NCI-H1105 (cell line): ENCODE results near the gene SPRY4.
"Not testable (repeated sequence)": the region's sequence is repeated elsewhere in the genome, so short reads cannot be mapped to it uniquely, and the experiment has no call there.

ENCODE experiments used
- DNase-seq: peaks from one replicate; lab custom pipeline; 2025; lab: John Stamatoyannopoulos, UW

SPRY4 gene, protein sequence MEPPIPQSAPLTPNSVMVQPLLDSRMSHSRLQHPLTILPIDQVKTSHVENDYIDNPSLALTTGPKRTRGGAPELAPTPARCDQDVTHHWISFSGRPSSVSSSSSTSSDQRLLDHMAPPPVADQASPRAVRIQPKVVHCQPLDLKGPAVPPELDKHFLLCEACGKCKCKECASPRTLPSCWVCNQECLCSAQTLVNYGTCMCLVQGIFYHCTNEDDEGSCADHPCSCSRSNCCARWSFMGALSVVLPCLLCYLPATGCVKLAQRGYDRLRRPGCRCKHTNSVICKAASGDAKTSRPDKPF

DNA sequence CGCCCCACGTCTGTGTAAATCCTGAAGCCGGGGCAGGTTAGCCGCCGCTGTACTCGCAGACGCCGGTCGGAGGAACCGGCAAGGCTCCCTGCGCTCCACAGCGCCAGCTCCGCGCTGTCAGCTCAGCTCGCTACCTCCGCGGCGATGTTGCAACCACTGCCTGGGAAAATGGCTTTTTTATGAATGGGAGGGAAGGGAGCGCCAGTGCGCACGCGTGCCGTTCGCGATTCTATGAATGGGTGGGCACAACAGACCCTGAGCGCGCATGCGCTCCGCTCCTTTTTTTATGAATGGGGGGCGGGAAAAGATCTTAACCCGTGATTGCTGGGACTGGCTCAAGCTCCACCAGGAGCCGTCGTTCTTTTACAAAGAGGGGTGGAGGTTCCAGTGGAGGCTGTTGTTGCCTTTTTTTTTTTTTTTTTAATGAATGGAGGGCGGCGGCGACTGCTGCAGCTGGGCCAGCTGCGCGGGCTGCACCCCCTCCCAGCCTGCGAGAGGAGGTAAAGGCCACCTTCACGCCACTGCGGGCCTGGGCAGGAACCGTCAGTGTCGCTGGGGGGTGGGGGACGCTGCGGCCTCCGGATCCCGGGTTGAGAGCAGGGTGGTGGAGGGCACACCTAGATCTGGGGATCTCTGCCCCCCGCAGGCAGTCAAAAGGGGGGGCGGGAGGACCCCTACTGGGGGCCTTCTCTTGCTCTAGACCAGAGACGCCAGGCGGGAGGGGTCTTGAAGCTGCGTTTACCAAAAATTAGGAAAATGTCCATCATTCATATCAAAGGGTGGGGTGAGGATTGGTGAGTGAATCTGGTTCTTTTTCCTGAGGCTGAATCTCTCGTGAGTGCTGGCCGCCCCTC lies at the start of gene SPRY4:
SPRY4 (minus strand) TSS at position 151 of the 854 bp plus-strand sequence. CDS start 9,913 bp downstream, outside the sequence.
- peak; percentile 91 for DNase-seq

DNA sequence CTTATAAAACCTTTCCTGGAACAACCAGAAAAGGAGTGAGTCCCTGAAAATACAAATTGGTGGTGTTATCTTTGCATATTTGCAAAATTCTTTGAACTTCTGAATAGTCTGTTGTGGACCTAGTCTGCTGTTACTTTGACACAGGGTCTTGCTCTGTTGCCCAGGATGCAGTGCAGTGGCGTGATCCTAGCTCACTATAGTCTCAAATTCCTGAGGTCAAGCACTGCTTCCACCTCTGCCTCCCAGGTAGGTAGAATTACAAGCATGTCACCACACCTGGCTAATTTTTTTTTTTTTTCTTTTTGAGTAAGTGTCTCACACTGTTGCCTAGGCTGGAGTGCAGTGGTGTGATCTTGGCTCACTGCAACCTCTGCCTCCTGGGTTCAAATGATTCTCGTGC lies 43.7 kb upstream of the SPRY4 start:
- DNase-seq = no peak

DNA sequence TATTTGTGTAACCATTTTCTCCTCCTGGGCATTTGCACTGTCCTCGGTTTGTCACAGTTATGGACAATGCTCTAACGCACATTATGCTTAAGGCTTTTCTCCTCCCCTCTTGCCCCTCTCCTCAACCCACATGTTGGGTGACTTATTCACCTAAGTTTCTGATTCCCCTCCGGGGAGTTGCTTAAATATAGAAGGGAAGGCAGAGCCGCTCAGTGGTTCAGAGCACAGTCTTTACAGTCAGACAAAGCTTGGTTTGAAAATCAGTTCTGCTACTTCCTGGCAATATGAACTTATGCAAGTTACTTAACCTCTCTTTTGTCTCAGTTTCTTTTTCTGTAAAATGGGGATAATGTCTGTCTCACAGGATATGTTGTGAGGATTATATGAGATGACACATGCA lies 41.2 kb upstream of the SPRY4 start:
- no peak for DNase-seq

DNA sequence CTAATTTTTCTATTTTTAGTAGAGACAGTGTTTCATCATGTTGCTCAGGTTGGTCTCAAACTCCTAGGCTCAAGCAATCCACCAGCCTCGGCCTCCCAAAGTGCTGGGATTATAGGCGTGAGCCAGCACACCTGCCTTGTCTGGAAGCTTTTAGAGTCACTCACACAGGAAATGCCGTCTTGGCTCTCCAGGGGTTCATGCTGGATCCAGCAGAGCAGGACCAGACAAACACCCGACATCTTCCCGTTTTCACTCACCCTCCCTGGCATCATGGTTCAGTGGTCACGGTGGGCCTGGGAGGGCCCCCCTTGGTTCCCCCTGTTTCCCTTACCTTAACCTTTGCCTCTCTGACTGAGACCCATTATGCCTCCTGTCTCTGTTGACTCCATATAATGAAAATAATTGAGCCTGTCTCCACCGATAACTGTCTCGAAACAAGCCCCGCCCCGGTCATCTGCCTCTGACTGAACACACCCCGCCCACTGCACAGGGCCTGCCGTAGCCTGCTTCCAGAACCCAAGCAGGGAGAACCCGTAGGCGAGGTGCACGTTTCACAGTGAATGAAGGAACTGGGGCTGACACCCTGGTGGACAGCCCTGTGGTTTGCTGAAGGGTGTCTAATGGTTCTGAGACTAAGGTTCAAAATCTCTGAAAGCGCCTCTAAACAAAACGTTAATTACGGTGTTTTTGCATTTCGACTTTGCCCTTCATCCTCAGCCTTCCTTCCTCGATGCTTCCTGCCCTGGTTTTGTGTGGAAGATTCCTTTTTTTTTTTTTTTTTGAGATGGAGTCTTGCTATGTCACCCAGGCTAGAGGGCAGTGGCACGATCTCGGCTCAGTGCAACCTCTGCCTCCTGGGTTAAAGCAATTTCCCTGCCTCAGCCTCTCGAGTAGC lies 39.7 kb upstream of the SPRY4 start:
- peak; percentile 78 for DNase-seq

DNA sequence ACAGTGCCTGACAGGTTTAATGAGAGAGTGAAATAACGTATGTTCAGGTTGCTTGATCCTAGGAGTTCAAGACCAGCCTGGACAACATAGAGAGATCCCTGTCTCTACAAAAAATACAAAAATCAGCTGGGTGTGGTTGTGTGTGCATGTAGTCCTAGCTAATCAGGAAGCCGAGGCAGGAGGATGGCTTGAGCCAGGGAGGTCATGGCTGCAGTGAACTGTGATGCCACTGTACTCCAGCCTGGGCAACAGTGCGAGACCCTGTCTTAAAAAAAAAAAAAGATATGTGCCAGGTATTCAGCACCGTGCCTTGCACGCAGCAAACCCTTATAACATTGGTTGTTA lies 38.8 kb upstream of the SPRY4 start:
- no peak for DNase-seq

DNA sequence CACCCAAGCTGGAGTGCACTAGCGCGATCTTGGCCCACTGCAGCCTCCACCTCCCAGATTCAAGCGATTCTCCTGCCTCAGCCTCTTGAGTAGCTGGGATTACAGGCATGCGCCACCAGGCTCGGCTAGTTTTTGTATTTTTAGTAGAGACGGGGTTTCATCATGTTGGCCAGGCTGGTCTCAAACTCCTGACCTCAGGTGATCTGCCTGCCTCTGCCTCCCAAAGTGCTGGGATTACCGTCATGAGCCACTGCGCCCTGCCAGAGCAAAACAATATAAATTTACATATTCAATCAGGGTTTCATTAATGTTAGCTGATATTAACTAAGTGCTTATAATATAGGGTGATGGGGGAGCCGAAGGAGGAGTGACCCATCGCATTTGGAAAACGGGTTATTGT lies 37.4 kb upstream of the SPRY4 start:
- DNase-seq = not testable (repeated sequence)

DNA sequence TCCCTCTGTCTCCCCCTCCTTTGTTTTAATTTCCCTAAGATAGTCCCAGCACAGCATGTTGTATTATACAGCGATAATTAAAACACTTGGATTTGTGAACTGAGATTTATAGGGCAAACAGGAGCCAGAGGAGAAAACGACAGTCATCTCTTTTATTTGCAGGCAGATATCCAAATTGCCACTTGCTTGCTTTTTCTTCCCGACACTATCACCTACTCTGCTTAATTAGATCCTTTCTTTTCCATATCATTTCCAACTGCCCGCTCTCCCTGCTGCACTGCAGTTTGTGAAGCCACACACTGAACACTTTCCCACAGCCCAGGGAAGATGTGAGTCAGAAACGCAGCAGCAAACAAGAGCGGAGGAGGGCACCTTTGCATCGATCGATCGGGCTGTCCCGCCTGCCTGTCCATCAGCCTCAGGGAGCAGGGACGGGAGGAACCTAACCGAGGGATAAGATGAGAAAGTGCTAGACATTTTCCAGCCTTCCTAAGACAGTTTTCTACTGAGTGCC lies 35.8 kb upstream of the SPRY4 start:
- no peak for DNase-seq

DNA sequence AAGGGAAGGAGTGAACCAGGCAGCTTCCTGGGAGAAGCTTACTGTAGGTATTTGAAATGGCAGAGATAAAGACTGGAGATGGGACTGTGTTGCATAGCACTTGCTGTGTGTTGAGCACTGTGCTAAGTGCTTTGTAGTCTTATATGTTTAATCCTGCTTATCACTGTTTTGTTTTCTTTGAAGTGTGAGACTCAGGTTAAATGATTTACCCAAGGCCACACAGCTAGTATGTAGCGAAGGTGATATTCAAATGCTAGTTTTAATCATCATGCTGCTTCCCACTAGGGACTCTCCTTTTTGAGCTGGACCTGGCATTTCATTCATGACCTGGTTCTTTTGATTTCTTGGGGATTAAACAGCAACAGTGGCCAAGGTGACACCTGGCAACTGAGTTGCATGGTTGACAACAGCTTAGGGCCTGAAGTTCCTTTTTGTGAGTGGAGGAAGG lies 35.3 kb upstream of the SPRY4 start:
- DNase-seq = no peak

DNA sequence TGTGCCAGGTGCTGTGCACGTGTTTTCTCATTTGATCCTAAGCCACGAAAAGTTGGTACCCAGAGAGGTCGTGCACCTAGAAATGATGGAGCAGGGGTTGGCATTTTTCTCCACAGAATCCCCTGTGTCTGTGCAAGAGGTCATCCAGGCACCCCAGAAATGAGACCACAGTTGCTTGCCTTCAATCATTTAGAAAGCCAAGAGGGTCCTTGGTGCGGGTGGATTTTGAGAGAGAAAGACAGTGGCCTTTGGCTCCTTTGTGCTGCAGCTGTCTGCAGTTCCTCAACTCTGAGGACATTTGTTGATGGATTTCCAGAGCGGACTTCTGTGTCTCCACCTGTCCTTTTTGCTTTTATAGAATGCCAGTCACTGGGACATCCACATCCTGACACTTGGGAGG lies 33.8 kb upstream of the SPRY4 start:
- DNase-seq = no peak

DNA sequence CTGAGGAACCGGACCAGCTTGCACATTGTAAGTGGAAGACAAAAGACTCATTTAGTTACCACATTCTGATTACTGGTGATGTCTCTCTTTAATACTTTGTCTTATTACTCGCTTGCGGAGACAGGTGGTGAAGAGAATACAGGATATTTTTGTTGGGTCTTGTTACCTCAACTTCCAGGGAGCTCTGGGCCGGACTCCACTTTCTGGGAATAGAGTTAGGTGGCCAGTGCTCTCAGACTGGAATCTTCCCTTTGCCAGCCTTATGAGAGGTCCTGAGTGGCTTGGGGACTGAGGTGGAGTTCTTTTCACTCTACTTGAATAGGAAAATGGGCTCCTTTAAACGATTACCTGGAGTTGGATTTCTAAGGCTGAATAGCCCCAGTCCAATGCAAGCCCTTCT lies 33.3 kb upstream of the SPRY4 start:
- DNase-seq = no peak

DNA sequence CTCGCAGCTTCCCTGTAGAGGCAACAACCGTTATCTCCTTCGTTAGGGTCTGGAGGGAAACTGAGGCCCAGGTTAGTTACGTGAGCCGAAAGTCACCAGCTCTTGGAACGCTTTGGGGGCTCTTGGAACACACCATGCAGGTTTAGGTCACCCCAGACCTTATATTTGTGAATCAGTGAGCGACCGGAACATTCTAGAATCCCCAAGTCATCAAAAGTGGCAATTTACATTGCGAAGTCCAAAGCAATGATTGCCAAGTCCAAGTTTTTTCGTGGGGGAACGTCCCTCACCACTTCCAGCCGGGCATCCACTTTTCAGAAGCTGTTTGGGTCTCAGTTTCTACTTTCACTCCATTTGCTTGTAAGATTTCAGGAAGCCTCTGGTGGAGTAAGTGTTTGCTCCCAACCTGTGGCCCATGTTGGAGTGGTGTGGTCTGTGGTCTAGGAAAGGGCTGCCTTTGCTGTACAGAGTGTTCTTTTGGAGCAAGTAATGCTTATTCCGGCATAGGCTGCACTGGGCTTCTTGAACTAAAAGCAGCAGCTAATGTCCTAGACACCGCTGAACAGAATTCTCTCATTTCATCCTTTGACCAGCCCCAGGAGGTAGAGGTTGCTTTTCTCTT lies 32.8 kb upstream of the SPRY4 start:
- DNase-seq = no peak

DNA sequence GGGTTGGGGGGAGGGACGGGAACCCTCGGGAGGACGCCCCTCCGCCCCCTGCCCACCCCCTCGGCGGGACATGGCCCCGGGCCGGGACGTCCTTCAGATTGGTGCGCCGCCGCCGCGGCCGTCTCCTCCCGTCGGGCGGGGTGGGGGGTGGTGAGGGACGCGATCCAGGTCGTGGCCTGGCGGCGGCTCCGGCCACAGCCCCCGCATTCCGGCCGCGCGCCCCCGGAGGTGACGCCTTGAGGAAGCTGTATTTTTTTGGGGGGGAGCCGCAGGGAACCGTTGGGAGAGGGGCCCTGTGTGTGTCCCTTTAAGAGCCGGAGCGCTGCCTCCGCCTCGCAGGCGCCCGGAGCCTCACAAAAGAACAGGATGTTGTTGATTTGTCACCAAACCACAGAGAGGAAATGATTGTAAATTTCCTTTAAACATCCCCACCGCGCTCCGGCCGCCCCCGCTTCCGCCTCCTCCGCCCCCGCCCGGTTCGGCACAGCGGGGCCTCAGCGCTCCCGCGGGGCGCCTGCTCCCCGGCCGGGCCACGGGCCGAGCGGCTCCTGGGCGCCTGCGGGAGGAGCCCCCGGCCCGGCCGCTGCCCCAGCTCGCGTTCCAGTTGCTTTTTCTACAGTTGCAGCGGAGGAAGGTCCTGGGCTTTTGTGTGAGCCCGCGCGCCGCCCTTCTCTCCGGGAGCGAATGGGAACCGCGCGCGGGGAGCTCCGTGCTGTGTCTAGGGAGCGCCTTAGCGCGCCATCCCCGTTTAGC lies 32.1 kb upstream of the SPRY4 start:
- DNase-seq = peak; percentile 33

DNA sequence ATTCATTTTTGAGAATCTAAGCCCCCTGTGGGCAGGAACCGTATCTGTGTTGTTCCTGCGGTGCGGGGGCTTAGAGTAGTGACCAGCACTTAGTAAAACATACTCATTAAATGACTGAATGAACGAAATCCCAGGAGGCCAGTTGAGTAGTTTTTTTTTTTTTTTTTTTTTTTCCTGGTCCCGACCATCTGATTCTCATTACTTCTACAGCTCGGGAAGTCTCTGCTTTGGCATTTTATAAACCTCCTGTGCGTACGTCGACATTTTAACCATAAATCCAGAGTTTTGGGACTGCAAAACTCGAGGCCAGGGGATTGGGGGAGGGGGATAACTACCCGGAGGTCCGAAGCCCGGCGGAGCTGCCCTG lies 31.5 kb upstream of the SPRY4 start:
- DNase-seq = no peak

DNA sequence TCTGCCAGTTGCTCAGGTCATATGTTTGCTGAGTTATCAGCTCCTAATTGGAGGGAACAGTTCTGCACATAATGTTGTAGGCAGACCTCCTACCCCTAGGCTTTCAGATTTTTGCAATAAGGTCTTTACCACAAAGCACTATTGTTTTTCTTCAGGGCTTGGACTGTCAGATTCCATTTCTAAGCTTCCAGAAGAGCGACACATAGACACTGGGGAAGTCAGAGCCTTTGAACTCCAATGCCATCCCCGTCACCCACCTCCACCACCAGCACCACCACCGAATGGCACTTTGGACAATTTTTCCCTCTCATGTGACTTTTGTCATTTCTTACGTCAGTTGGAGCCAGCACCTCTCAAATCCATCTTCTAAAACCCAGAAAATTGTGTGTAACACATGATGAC lies 28.3 kb upstream of the SPRY4 start:
- no peak for DNase-seq

DNA sequence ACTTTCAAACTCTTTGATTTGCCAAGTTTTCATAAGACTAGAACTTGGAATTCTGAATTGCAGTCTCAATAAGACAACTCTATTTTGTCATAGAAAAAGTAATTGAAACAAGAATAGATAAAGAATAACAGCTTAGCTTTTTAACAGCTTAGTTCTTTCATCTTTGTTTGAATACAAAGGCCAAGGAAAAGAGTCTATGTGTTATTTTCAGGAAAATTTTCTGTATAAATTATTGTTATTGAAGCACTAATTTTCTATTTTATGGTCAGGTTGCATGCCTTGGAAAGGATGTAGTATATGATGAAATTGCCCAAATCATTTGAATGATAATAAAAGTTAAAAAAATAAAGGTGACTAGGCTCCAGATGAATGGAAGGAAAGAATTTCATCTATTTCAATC lies 25.2 kb upstream of the SPRY4 start:
- DNase-seq = no peak

DNA sequence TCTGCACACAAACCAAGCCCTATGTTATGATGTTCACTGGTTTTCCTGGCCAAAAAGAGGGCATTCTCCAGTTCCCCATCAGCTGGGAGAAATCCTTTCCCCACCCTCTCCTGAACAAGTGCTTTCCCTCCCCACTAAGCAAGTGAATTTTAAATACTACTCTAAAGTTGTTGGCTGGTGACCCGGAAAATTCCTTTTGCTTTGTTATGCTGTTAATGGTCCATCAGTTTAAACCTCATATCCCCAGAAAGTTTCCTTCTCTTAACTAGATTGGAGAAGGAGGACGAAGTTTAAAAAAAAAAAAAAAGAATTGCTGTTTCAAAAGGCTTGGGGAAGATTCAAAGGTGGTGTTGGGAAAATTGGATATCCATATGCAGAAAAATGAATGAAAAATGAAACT lies 21.9 kb upstream of the SPRY4 start:
- no peak for DNase-seq

DNA sequence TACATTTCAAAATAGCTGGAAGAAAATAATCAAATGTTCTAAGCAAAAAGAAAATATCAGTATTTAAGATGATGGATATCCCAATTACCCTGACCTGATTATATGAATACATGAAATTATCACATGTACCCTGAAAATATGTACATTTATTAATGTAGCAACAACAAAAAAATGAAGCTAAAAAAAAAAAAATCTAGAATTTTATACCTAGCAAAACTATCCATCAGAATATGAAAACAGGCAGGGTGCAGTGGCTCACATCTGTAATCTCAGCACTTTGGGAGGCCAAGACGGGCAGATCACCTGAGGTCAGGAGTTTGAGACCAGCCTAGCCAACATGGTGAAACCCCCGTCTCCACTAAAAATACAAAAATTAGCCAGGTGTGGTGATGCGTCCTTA lies 20.1 kb upstream of the SPRY4 start:
- DNase-seq = not testable (repeated sequence)

DNA sequence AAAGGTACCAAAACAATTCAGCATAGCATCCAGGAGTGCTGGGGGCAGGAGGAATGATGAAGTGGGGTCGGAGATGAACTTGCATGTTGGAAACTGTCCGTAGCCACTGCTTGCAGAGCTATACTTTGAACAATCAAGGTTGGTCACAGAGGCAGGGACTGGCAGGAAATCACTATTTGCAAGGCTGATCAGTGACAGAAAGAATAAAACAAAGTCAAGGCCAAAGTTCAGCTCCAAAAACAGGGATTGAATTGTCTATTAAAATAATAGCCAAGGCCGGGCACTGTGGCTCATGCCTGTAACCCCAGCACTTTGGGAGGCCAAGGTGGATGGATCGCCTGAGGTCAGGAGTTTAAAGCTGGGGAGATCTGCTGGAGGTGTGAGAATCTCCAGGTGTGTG lies 18.7 kb upstream of the SPRY4 start:
- no peak for DNase-seq

DNA sequence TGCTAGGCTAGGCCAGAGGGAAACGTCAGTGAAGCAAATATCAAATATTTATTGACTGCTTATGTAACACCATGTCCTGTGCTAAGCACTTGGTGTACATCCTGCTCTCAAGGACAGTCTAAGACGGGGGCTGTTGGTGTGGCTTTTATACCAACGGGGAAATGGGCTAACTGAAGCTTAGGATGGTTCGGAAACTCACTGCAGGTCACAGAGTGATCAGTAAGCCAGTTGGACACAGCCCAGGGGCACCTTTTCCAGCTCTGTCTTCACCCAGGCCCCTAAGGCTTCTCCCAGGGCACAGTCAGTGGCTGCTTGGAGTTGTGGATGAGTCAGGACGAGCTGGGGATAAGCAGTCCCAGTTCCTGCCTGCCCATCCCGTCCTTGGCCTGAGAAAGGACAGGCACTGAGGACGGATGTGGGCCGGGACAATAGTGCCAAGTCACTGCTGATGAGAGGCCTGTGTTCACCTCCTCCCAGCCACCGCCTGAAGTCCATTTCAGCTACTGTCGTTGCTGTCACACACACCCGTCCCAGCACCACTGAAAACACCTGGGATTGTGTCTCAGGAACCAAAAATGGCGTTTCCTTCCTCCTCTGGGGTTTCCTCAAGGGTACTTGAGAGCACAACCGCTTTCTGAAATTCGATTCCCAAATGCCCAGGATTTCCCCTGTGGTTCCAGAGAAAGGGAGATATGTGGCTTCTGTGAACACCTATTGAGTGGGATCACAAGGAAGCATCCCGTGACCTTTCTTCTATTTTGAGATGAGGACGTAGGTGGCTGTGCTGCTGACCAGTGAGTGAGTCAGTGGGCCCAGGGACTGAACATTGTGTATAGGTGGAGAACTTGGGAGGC lies 17.5 kb upstream of the SPRY4 start:
- DNase-seq = no peak

DNA sequence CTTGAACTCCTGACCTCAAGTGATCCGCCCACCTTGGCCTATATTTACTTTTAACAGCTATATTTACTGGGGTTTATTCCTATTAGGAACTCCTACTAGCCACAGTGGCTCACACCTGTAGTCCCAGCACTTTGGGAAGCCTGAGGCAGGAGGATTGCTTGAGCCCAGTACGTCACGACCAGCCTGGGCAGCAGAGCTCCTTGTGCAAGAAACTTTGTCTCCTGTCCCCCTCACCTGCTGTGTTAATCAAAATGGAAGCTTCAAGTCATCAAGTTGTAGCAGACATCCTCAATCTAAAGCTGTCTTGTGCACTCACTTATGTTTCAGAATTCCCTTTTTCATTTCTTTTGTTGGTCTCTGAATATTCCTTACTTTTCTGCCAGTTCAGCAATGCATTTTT lies 15.0 kb upstream of the SPRY4 start:
- no peak for DNase-seq
